Measurements from ENCODE around the gene TNFRSF12A. TPM values are rescaled to one million over a fixed set of nuclear protein-coding genes. Genes with fewer than 3 reads are reported as not detected.
"Not testable (repeated sequence)": the region's sequence is repeated elsewhere in the genome, so short reads cannot be mapped to it uniquely, and the experiment has no call there.

The TNFRSF12A gene
- total RNA-seq, 1 experiment from 2014 or later, result 147 TPM

DNA sequence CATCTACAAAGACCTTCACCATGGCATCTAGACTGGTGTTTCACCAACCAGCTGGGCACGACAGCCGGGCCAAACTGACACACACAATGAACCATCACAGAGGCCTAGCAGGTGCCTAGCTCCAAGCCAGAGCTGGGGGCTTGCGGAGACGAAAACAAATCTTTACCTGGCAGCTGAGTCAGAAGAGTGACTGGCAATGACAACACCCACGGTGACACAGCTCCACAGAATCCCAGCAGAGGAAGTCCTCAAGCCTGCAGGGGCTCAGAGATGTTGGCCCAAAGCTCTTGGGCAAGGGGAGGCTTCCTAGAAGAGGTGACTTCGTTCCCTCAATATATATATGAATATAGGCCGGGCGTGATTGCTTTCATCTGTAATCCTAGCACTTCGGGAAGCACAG is 31.3 kb downstream of the TNFRSF12A start:
- peaks cover 62% of the 10 kb centered on the region for H3K27me3 Mint-ChIP-seq (ENCODE audit: low read depth)
- Histone ChIP-seq H3K56ac (ENCODE audit: insufficient read length, low read depth, low read length) (no peak overlapping the region), H3K23ac (ENCODE audit: insufficient read length, low read depth, low read length) (no peak overlapping the region), H4K20me1 (ENCODE audit: control insufficient read depth, insufficient read depth, insufficient read length) (no peaks in the 10 kb centered on the region), H3K23me2 (ENCODE audit: insufficient read length, low read depth, low read length, poor library complexity, severe bottlenecking) (peaks cover 8% of the 10 kb centered on the region), H3K79me1 (ENCODE audit: insufficient read depth, low read depth, low read length, poor library complexity, severe bottlenecking) (no peaks in the 10 kb centered on the region), H3K27me3 (ENCODE audit: insufficient read depth, low read length) (peaks cover 2% of the 10 kb centered on the region; the same call in 1 of the 2 replicates), H2BK120ac (ENCODE audit: low read depth, low read length, poor library complexity, severe bottlenecking) (no peak overlapping the region), H3K9me3 (ENCODE audit: control insufficient read depth, low read depth, low read length) (no peaks in the 10 kb centered on the region), H3T11ph (ENCODE audit: low read length) (no peak overlapping the region), H3K18ac (ENCODE audit: insufficient read length, low read depth, low read length) (no peak overlapping the region), H2BK12ac (ENCODE audit: insufficient read length, low read depth, low read length) (no peak overlapping the region), H2BK15ac (ENCODE audit: low read depth, low read length) (no peak overlapping the region), H2BK20ac (ENCODE audit: low read depth, low read length, poor library complexity, severe bottlenecking) (no peak overlapping the region), H2AK5ac (ENCODE audit: insufficient read length, low read length) (no peak overlapping the region), H3K79me2 (ENCODE audit: insufficient read depth, low read length) (no peaks in the 10 kb centered on the region), H3K4ac (ENCODE audit: low read depth, low read length) (no peak overlapping the region), H2AFZ (ENCODE audit: low read length) (no peak overlapping the region), H4K5ac (ENCODE audit: insufficient read length, low read depth, low read length) (no peak overlapping the region), H2BK5ac (ENCODE audit: insufficient read length, low read length) (no peak overlapping the region), H3K27ac (ENCODE audit: insufficient read length, low read depth, low read length) (no peak overlapping the region), H3K4me1 (ENCODE audit: insufficient read depth, low read length) (no peaks in the 10 kb centered on the region), H4K91ac (ENCODE audit: insufficient read length, low read depth, low read length) (no peak overlapping the region), H3K4me2 (ENCODE audit: insufficient read depth, insufficient read length, low read length) (no peak overlapping the region), H4K8ac (replicated peaks; ENCODE audit: insufficient read length, low read depth, low read length) (no peak overlapping the region), H3K14ac (ENCODE audit: insufficient read depth, low read length) (no peak overlapping the region), H3K9ac (ENCODE audit: extremely low read depth, insufficient read length, low read length) (no peak overlapping the region)
- peaks cover 12 to 26% of the 10 kb centered on the region in 2 experiments for H3K4me1 Mint-ChIP-seq
- H3K36me3 Mint-ChIP-seq (ENCODE audit: insufficient read depth in 1 of 3, low read depth in 3 of 3), result peaks cover 23 to 45% (median 25%) of the 10 kb centered on the region in 3 experiments
- no peak overlapping the region for H3K4me3 Mint-ChIP-seq
- no peaks in the 10 kb centered on the region; a peak in 2 of 5 replicates for H3K9me3 Mint-ChIP-seq
- DNase-seq, result no peak
- H3K27ac Mint-ChIP-seq, result no peak overlapping the region
- WGBS (ENCODE audit: extremely low coverage, insufficient read length, low lambda C conversion rate), result no CpG with 5 or more reads among the region's 9 CpGs
- TF ChIP-seq, protein P1, sequence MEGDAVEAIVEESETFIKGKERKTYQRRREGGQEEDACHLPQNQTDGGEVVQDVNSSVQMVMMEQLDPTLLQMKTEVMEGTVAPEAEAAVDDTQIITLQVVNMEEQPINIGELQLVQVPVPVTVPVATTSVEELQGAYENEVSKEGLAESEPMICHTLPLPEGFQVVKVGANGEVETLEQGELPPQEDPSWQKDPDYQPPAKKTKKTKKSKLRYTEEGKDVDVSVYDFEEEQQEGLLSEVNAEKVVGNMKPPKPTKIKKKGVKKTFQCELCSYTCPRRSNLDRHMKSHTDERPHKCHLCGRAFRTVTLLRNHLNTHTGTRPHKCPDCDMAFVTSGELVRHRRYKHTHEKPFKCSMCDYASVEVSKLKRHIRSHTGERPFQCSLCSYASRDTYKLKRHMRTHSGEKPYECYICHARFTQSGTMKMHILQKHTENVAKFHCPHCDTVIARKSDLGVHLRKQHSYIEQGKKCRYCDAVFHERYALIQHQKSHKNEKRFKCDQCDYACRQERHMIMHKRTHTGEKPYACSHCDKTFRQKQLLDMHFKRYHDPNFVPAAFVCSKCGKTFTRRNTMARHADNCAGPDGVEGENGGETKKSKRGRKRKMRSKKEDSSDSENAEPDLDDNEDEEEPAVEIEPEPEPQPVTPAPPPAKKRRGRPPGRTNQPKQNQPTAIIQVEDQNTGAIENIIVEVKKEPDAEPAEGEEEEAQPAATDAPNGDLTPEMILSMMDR (conservative IDR thresholded peaks at IDR 0.05), result no peak

GRCh38 chr16:3052571-3053329 is 32.6 kb downstream of the TNFRSF12A start:
- H2BK120ac ChIP-seq (ENCODE audit: low read depth, low read length, poor library complexity, severe bottlenecking); H3K18ac ChIP-seq (ENCODE audit: insufficient read length, low read depth, low read length); DNase-seq; H3K27ac Mint-ChIP-seq; H3K4me1 ChIP-seq (ENCODE audit: insufficient read depth, low read length); H2BK5ac ChIP-seq (ENCODE audit: insufficient read length, low read length); H3K9me3 ChIP-seq (ENCODE audit: control insufficient read depth, low read depth, low read length); H3K9ac ChIP-seq (ENCODE audit: extremely low read depth, insufficient read length, low read length); H2AK5ac ChIP-seq (ENCODE audit: insufficient read length, low read length); H3T11ph ChIP-seq (ENCODE audit: low read length); H2BK15ac ChIP-seq (ENCODE audit: low read depth, low read length); H4K5ac ChIP-seq (ENCODE audit: insufficient read length, low read depth, low read length); H3K14ac ChIP-seq (ENCODE audit: insufficient read depth, low read length); H4K20me1 ChIP-seq (ENCODE audit: control insufficient read depth, insufficient read depth, insufficient read length); H3K4ac ChIP-seq (ENCODE audit: low read depth, low read length); H3K9me3 Mint-ChIP-seq; H3K23ac ChIP-seq (ENCODE audit: insufficient read length, low read depth, low read length); H3K79me2 ChIP-seq (ENCODE audit: insufficient read depth, low read length); H3K4me2 ChIP-seq (ENCODE audit: insufficient read depth, insufficient read length, low read length); H3K27me3 ChIP-seq (ENCODE audit: insufficient read depth, low read length); H2BK12ac ChIP-seq (ENCODE audit: insufficient read length, low read depth, low read length); H3K27ac ChIP-seq (ENCODE audit: insufficient read length, low read depth, low read length); H3K56ac ChIP-seq (ENCODE audit: insufficient read length, low read depth, low read length); H3K79me1 ChIP-seq (ENCODE audit: insufficient read depth, low read depth, low read length, poor library complexity, severe bottlenecking); H4K91ac ChIP-seq (ENCODE audit: insufficient read length, low read depth, low read length); H3K23me2 ChIP-seq (ENCODE audit: insufficient read length, low read depth, low read length, poor library complexity, severe bottlenecking); H2BK20ac ChIP-seq (ENCODE audit: low read depth, low read length, poor library complexity, severe bottlenecking); H3K4me3 Mint-ChIP-seq; H4K8ac ChIP-seq (replicated peaks; ENCODE audit: insufficient read length, low read depth, low read length); H2AFZ ChIP-seq (ENCODE audit: low read length): not testable (repeated sequence)
- peaks cover 14 to 32% of the 10 kb centered on the region in 2 experiments for H3K4me1 Mint-ChIP-seq
- H3K27me3 Mint-ChIP-seq (ENCODE audit: low read depth), result peaks cover 60% of the 10 kb centered on the region
- no CpG with 5 or more reads among the region's 12 CpGs for WGBS (ENCODE audit: extremely low coverage, insufficient read length, low lambda C conversion rate)
- H3K36me3 Mint-ChIP-seq (ENCODE audit: insufficient read depth in 1 of 3, low read depth in 3 of 3), result peaks cover 23 to 50% (median 28%) of the 10 kb centered on the region in 3 experiments

Data from H9 (cell line).